Retina (tissue), 1 donor: ENCODE results near the gene CDX1.
"Not testable (repeated sequence)": the region's sequence is repeated elsewhere in the genome, so short reads cannot be mapped to it uniquely, and the experiment has no call there.

Source experiments
- DNase-seq: peaks from one replicate; pipeline ENCODE4 v3.0.0-alpha.2; 2016

Gene CDX1

GRCh38 chr5:150210644-150211043, 44.1 kb downstream of the CDX1 start:
- DNase-seq = no peak

GRCh38 chr5:150211156-150212030, 44.8 kb downstream of the CDX1 start:
- DNase-seq = no peak

- no peak for DNase-seq
These were observed 47.0 kb downstream of the CDX1 start for GRCh38 chr5:150213530-150213929.

- no peak for DNase-seq
These were observed 47.7 kb downstream of the CDX1 start for GRCh38 chr5:150214289-150214688.

- DNase-seq = no peak
These were observed 49.7 kb downstream of the CDX1 start for GRCh38 chr5:150215979-150216944.

GRCh38 chr5:150217038-150217437, 50.5 kb downstream of the CDX1 start:
- no peak for DNase-seq

GRCh38 chr5:150217873-150218692, 51.5 kb downstream of the CDX1 start:
- DNase-seq = peak; percentile 89

- no peak for DNase-seq
These were observed 52.1 kb downstream of the CDX1 start for GRCh38 chr5:150218693-150219035.

GRCh38 chr5:150219142-150219541, 52.6 kb downstream of the CDX1 start:
- no peak for DNase-seq

GRCh38 chr5:150219861-150220260, 53.3 kb downstream of the CDX1 start:
- no peak for DNase-seq

GRCh38 chr5:150221471-150221870, 54.9 kb downstream of the CDX1 start:
- no peak for DNase-seq

- DNase-seq = no peak
These were observed 56.3 kb downstream of the CDX1 start for GRCh38 chr5:150222906-150223305.

GRCh38 chr5:150223474-150223873, 56.9 kb downstream of the CDX1 start:
- DNase-seq = no peak

GRCh38 chr5:150224483-150225027, 58.0 kb downstream of the CDX1 start:
- DNase-seq = no peak

GRCh38 chr5:150227036-150227435, 60.5 kb downstream of the CDX1 start:
- no peak for DNase-seq

- DNase-seq = no peak
These were observed 61.2 kb downstream of the CDX1 start for GRCh38 chr5:150227606-150228273.

- DNase-seq = no peak
These were observed 63.0 kb downstream of the CDX1 start for GRCh38 chr5:150229571-150229970.

- no peak for DNase-seq
These were observed 64.3 kb downstream of the CDX1 start for GRCh38 chr5:150230842-150231241.

GRCh38 chr5:150233706-150234105, 67.1 kb downstream of the CDX1 start:
- DNase-seq = not testable (repeated sequence)
